GM18499 (cell line): ENCODE data around the gene WWC2.
"Not testable (repeated sequence)": the region's sequence is repeated elsewhere in the genome, so short reads cannot be mapped to it uniquely, and the experiment has no call there.

Experiments
- ATAC-seq: cut with Tn5 transposase; IDR thresholded peaks from one replicate; pipeline ENCODE4 v1.9.1; 2021; ENCODE audit warnings: moderate number of reproducible peaks; ENCODE audit not compliant: insufficient read depth, unreplicated experiment

The WWC2 gene

DNA sequence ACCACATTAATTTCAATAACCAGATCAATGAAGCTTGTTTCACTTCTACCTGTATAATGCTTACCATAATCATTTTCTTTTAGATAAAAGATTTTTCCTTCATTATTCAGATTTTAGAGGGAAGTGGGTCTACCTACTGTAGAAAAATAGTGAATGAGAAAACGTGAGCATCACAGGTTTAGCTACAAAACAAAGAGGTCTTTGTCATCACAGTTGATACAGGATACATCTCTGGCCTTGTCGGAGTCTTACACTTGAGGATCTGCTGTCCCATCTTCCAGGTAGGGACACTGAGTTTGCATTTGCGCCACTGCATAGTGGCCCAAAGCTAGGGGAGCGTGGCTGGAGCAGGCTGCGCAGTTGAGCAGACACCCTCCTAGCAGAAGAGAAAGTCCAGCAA lies 222.5 kb downstream of the WWC2 start:
- ATAC-seq: no peak

DNA sequence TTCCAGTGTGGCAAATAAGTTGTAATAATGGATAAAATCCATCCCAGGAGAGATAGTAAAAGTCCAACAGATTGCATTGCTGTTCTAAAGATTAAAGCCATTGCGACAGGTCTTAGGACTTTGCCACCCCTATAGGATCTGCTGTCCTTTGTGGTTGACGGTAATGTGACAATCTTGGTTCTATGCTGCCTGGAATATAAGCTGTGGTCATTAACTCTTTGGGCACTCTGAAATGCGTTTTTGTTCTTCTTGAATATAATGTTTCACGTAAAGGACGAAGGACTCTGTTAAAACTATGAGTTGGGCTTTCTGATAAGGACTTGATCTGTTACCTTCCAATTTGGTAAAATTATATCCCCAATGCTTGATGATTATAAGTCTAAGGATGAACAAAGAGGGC lies 223.3 kb downstream of the WWC2 start, which contains the start of gene CLDN24:
CLDN24 (minus strand) TSS at position 101 of the 400 bp plus-strand sequence; CDS start at position 101, 0 bp downstream.
- ATAC-seq: no peak

DNA sequence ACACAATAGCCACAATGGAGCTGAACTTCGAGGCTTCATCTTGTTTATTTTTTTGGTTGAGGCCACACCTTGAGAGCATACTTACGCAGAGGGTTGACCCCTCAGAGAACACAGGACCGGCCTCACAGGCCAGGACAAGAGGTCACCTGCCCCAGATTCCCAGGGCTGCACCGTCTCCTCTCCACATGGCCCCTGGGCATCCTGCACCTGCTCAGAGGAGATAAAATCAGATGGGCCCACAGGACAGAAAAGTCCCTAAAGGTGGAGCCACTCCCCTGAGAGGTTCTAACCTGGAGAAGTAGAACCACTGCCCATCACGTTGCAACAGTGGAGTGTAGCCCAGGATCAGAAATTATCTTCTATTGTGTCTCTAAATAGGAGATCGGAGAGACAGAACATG lies 224.2 kb downstream of the WWC2 start:
- ATAC-seq: no peak

DNA sequence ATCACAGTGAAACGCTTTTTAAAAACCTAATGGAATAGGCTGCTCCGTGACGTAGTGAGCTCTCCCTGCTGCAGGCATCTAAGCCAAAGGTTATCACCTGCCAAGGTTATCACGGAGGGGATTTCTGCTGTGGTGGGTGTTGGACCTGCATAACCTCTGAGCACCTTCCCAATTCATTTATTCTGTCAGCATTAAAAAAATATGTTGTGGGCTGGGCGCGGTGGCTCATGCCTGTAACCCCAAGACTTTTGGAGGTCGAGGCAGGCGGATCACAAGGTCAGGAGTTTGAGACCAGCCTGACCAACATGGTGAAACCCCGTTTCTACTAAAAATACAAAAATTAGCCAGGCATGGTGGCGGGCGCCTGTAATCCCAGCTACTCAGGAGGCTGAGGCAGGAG lies 225.0 kb downstream of the WWC2 start:
- ATAC-seq: not testable (repeated sequence)

DNA sequence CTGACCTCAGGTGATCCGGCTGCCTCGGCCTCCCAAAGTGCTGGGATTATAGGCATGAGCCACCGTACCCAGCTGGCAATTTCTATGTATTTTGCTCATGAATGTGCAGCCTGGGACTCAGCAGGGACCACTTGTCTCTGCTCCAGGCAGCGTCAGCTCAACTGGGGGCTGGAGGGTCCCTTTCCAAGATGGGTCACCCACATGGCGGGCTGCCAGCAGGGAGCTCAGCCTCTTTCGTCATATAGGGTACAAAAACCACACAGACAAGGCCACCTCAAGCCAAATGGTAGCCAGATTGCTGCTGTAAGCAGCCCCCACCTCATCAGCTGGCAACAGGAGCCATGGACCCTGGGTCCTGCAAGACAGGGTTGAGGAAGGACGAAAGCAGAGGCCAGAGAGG lies 225.6 kb downstream of the WWC2 start:
- ATAC-seq: no peak

DNA sequence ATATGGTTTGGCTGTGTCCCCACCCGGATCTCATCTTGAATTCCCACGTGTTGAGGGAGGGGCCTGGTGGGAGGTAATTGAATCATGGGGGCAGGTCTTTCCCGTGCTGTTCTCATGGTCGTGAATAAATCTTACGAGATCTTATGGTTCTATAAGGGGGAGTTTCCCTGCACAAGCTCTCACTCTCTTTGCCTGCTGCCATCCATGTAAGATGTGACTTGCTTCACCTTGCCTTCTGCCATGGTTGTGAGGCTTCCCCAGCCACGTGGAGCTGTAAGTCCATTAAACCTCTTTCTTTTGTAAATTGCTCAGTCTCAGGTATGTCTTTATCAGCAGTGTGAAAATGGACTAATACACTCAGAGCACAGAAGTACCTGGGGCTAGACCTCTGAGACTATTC lies 227.3 kb downstream of the WWC2 start:
- not testable (repeated sequence) for ATAC-seq

DNA sequence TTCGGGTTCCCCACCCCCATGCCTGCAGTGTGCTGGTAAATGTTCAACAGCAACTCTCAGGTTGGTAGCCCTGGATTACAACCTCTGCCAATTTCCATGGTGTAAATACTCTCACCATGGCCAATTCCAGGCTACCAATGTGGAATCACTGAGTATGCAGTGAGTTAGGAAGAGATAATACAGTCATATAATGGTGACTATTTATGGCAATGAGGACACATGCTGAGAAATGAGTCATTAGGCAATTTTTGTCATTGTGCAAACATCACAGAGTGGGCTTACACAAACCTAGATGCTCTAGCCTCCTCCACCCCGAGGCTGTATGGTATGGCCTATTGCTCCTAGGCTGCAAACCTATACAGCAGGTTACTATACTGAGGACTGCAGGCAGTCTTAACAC lies 227.8 kb downstream of the WWC2 start:
- no peak for ATAC-seq

DNA sequence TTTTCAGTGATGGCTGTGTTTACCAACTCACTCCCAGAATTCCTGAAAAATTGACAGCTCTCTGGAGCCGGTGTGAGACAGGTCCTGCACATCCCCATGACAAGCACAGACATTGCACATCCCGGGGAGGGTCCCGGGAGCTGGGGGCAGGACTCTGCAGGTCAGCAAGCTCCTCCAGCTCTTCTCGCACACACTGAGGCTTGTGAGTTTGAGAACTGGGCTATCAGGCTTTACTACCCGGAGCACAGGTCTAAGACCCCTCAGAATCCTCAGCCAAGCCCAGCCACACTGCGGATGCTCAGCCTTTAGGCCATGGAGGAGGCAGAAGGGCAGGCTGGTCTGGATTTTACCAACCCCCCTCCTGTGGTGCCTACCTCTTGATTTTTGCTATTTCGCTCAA lies 228.8 kb downstream of the WWC2 start:
- ATAC-seq: no peak

DNA sequence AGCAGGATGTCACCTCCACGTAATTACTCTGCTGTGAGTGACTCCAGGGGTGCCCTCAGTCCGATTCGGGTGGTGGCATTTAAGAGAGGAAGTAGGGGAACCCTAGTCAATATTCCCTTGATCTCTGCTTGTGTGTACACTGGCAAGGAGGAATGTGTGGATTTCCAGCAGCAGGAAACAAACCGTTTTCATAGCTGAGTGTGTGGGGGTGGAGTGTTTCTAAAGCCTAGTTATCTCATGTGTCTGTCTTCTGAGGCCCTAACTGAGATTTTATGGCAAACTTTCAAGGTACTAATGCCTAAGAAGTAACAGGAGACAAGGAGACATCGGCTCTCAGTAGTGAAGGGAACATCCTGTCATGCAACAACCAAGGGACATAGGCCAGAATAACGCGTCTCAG lies 229.8 kb downstream of the WWC2 start:
- ATAC-seq: no peak

DNA sequence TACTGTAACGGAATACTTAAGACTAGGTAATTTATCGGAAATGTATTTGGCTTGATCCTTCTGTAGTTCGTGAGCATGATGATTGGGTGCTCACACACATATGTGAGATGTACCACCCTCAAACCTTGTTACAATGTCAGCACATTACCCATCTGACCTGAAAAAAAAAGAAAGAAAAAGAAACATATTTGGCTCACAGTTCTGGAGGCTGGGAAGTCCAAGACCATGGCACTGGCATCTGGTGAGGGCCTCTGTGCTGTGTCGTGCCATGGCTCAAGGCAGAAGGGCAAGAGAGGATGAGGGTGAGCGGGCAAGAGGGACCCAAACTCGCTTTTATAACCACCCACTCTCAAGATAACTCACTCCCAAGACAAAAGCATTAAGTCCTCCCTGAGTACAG lies 230.2 kb downstream of the WWC2 start:
- ATAC-seq: no peak

DNA sequence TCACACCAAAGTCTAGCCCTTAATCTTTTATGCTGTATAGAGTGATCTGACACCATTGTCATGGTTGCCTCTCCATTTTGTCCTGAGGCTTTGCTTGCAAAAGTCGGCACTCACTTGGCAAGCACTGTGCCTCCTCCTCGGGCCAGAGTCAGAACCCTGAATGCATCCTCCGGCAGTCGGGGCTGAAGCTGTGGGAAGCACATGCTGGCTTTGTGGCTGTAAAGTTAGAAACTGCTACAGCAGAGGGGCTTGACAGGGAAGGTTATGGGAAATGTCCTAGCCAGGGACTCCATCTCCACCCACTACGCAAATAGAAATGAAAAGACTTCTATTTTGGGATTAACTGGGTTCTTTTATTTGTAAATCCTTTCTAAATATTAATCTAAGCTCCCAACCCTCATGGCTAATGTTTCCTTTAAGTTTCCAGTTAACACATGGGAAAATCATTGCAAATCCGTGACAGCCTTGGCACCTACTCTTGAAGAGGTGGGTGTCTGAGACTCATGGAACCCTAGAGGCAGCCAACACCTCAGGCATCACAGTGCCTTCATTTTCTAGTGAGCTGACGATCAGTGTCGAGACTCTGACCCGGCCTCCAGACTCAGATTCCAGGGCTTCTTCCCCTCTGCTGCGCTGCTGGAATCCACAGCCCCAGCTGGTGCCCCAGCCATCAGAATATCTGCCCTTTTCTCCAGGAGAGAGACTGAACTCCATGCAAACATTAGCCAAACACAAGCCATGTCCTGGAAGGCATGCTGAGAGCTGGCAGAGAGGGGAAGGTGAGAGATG lies 231.1 kb downstream of the WWC2 start:
- no peak for ATAC-seq

DNA sequence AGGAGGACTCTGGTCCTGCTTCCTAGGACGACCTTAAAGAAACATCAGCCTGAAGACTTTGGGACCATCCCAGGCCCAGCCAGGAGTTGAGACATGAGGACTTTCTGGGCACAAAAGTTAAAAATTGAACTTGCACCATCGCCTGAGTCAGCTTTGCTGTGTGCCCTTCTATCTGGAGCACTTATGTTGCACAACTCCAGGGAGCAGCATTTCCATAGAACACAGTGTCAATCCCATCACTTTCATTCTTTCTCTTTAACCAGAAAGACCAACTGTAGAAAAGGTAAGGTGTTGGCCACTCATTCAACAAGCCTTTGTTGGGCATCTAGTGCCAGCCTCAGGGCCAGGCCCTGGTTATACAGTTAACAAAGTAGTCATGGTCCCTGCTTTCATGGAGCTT lies 231.8 kb downstream of the WWC2 start:
- ATAC-seq: no peak

DNA sequence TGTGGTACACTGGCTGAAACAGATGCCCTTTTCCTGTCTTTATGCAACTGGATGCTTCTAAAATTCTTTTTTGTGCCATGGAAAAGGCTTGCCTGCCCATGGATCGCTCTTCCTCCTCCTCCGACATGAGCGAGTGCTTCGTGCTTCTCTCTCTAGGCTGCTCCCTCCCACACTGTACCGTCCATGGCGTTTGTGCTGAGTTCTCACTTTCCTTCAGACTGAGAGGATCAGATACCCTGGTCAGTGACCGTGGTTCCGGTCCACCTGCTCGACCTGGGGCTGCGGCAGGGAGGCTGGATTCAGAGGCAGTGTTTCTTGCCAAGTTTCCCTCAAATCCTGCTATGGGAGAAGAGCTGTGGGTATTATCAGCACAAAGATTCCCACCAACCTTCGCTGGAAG lies 233.4 kb downstream of the WWC2 start:
- ATAC-seq: no peak

DNA sequence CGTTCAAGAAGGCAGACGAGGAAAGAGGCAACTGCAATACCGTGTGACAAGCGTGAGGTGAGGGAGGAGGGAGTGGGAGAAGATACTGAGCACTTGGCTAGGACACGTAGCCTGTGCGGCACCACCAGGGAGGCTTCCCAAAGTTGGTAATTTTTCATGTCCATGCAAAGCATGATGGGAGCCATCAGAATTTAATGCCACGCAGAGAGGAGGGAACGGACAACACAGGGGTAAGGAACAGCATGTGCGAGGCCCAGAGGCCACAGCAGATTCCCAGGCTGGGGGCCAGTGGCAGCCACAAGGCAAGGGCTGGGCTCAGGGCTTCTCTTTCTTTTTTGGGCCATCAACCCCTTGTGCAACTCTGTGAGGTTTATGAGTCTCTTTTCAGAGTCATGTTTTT lies 234.1 kb downstream of the WWC2 start:
- ATAC-seq: no peak

DNA sequence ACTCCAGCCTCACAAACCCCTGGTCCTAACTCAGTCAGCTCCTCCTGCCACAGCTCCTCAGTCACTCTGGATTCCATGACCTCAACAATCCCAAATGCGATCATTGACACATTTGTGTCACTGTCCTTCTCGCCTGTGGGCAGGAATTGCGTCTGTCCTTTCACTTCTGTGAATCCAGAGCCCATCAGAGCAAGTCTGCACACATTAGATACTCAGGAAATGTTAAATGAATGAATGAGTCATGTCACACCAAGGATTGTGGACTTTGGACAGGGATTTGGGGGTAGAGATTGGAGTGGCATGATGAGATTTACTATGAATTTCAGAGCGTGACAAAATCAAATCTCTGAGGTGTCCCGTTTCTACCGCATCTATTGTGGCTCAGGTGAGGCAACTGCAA lies 234.9 kb downstream of the WWC2 start:
- ATAC-seq: no peak

DNA sequence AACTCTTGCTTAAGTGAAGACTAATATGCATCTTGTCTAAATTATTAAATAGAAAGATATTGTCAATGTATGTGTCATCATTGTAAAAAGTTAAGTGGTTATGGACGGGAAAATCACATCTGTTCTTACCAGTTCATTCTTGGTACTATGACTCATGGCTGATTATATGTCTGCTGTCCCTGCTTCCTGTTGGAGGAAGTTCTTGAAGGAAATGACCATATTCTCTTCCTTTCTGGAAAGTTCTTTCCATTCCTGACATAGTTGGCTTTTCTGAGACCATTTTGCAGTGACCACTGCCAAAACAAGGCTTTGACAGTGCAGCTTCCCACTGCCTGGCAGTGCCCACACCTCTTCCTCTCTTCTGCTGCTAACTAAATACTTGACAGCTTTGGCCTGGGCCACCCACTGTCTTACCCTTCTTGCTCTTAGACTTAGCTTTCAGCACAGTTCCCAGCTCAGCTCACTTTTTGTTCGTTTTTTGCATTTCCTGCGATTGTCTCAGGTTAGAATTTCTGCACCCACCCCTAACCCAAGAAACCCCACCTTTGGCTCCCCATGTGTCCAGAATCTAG lies 236.4 kb downstream of the WWC2 start:
- ATAC-seq: no peak

DNA sequence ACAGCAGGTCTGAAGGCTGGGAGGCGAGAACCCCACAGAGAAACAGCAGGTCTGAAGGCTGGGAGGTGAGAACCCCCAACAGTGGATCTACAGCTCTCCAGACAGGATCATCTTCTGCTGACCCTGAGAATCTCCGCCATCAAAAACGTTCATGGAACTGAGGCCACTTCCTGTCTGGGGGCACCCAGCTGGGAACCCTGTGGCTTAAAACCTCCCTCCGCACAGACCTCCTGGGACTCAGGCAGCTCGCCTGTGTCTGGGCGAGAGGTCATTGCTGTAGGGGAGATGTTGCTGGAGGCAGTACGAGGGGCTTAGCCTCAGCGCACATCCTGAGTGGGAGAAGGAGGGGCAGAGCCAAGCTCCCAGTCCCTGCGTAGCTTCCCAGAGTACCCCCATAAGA lies 238.3 kb downstream of the WWC2 start:
- no peak for ATAC-seq

DNA sequence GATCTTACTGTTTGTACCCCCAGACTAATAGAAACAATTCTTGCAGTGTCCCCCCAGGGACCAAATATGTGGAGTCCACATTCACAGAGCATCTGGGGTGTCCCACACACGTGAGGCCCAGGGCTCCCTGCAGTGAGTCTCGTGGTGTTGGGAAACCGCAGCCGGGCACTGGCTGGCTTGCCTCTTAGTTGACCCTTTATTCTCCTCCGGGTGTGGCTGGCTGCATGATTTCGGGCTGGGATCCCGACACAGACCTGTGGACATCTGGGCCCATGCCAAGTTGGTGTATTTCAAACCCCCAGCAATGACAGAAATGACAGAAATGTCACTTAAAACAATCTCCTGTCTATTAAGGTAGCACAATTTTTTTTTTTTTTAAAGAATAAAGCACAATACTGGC lies 238.8 kb downstream of the WWC2 start:
- no peak for ATAC-seq

DNA sequence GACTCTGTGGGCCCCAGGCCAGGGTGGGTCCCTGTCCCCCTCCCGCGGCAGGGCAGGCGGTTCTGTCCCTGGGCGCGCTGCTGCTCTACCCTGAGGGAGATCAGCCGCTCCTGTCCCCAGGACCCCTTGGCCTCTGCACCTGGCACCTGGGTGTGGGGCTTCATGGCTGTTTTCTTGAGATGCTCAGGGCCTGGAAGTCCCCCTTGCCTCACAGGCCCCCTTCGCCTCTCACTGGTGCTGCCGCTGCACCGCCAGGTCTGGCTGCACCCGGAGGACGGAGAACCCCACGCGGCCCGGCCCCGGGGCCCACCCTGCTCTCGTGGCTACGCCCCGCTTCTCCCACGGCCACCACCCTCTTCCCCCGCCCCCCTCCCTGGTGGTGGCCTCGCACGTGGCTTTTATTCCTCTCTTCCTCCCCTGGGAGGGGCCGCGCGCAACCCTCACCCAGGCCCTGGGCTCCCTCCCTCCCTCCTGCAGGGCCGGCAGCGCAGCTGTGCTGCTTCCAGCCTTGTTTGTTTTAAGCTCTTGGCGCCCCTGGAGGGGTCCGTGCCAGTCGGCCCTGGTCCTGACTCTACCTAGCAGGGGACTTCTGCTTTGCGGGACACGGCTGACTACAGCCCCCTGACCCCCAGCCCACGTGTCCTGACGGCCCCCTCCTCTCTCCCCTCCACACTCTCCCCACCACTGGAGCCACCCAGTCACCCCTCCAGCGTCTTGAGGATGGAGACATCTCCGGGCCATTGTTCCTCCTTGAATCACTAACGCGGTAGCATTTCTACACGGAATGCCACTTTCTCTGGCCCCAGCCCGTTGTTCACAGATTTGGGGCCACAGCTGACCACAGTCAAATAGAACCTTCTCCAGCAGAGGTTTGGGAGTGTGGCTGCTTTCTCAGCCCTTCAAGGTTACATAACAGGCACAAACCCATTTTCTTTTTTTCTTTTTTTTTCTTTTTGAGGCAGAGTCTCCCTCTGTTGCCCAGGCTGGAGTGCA lies 243.8 kb downstream of the WWC2 start:
- no peak for ATAC-seq

DNA sequence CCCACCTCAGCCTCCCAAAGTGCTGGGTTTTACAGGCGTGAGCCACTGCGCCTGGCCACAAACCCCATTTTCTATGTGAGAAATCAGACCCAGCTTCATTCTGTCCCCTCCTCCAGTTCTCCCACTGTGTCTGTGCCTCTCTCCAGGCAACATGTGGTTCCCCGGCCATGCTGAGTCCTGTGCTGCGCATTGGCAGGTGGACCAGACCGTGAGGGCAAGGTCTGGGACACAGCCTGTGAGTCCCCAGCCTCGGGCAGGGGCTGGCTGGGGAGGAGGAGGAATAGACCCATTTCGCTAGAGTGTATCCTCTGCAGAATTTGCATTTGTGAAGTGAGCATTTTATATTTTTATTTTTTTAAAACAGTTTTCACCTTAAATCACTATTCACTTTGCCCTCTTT lies 244.7 kb downstream of the WWC2 start:
- ATAC-seq: no peak
